Measurements from ENCODE around the gene ZNF512B. TPM values are rescaled to one million over a fixed set of nuclear protein-coding genes. Genes with fewer than 3 reads are reported as not detected.

Gene ZNF512B
- total RNA-seq, 2 experiments from 2014 or later, result 7.2 to 14.3 TPM

DNA sequence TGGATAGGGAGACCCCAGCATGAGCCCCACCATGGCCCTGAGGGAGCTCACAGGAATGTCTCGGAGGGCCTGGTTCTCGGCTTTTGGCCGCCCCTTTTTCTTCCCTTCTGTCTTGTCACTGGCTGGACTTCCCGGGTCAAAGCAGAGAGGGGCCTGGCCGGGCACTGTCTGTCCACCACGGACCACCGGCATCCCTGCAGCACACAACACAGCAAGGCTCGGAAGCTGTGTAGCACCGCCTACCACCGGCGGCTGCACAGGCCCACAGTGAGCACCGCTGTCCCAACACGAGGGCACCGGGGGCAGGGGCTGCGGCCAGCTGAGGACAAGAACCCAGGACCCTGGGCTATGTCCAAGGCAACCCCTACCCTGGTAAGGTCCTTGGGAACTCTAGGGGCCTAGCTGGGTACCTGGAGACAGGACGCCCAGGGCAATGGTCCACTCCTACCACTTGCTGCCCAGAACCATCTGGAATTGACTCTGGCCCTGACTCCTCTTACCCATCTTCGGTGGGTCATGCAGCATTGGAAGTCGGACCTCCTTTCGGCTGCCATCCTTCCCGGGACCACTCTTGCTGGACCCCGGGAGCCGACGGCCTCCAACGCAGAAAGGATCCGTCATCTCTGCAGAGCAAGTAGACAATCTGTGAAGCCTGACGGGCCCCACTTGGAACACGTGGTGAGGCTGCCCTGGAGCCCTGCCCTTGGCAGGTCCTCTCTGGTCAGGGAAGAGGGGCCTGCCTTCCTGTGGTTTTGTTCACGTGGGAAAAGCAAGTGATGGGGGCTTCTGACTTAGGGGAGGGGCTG lies 2.2 kb downstream of the ZNF512B start:
- Histone ChIP-seq H3K36me3 (ENCODE audit: insufficient read depth, low read length) (no peaks in the 10 kb centered on the region), H3K9me3 (ENCODE audit: low read length) (no peaks in the 10 kb centered on the region), H2AFZ (ENCODE audit: low read length) (no peak overlapping the region), H3K9me2 (ENCODE audit: insufficient read depth, low read length) (no peaks in the 10 kb centered on the region), H4K20me1 (ENCODE audit: insufficient read depth, low read length) (no peaks in the 10 kb centered on the region), H3K27ac (ENCODE audit: low read depth, low read length, poor library complexity, severe bottlenecking) (no peak overlapping the region), H3K4me2 (ENCODE audit: low read length) (no peak overlapping the region), H3K4me3 (ENCODE audit: low read depth, low read length, poor library complexity, severe bottlenecking) (no peak overlapping the region), H3K79me2 (ENCODE audit: insufficient read depth, low read depth, low read length) (no peaks in the 10 kb centered on the region), H3K4me1 (ENCODE audit: insufficient read depth, low read length, poor library complexity, severe bottlenecking) (peaks cover 16% of the 10 kb centered on the region)
- TF ChIP-seq, protein P1, sequence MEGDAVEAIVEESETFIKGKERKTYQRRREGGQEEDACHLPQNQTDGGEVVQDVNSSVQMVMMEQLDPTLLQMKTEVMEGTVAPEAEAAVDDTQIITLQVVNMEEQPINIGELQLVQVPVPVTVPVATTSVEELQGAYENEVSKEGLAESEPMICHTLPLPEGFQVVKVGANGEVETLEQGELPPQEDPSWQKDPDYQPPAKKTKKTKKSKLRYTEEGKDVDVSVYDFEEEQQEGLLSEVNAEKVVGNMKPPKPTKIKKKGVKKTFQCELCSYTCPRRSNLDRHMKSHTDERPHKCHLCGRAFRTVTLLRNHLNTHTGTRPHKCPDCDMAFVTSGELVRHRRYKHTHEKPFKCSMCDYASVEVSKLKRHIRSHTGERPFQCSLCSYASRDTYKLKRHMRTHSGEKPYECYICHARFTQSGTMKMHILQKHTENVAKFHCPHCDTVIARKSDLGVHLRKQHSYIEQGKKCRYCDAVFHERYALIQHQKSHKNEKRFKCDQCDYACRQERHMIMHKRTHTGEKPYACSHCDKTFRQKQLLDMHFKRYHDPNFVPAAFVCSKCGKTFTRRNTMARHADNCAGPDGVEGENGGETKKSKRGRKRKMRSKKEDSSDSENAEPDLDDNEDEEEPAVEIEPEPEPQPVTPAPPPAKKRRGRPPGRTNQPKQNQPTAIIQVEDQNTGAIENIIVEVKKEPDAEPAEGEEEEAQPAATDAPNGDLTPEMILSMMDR (conservative IDR thresholded peaks at IDR 0.05; ENCODE audit: low read length), result no peak
- no peak for TF ChIP-seq EZH2phosphoT487 (IDR thresholded peaks at IDR 0.05; ENCODE audit: borderline replicate concordance, low read depth, low read length)
- POLR2A ChIA-PET, result interaction anchor here (0.6 to 1.0 kb wide), 2 partner anchors 24 to 288 kb away, joined by 3 read pairs; partner anchors contain the start of gene PCMTD2
- intact Hi-C loops (cut with micrococcal nuclease; ENCODE audit: unreplicated experiment), result no loop called here
- no peak for DNase-seq (ENCODE audit: low spot score)
- CTCF ChIA-PET (ENCODE audit: unreplicated experiment), result no interaction called here
- no TSS peak for BruUV-seq (replicated peaks)

DNA sequence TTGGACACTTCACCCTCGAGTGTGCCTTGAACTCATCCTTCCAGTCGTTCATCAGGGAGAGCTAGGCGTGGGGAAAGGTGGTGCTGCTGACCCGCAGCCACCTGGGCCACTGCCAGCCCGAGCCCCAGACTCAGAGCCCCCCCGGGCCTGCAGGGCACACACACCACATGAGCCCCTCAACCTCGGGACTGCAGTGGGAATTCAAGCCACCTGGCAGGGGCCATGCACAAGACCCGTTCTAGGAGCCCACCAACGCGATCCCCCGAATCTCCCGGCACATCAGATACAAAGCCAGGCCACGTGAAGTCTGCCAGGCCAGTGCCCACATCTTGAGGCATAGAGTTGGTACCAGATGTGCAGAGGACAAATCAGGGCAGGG lies 2.8 kb downstream of the ZNF512B start:
- H3K4me2 ChIP-seq (ENCODE audit: low read length), result no peak overlapping the region
- TF ChIP-seq, protein P1 (conservative IDR thresholded peaks at IDR 0.05; ENCODE audit: low read length), result no peak
- TF ChIP-seq EZH2phosphoT487 (IDR thresholded peaks at IDR 0.05; ENCODE audit: borderline replicate concordance, low read depth, low read length), result no peak
- H3K4me3 ChIP-seq (ENCODE audit: low read depth, low read length, poor library complexity, severe bottlenecking), result no peak overlapping the region
- H3K27ac ChIP-seq (ENCODE audit: low read depth, low read length, poor library complexity, severe bottlenecking), result no peak overlapping the region
- no peak overlapping the region for H2AFZ ChIP-seq (ENCODE audit: low read length)
- H3K9me2 ChIP-seq (ENCODE audit: insufficient read depth, low read length), result no peaks in the 10 kb centered on the region
- intact Hi-C loops (cut with micrococcal nuclease; ENCODE audit: unreplicated experiment), result no loop called here
- BruUV-seq (replicated peaks), result no TSS peak
- POLR2A ChIA-PET, result interaction anchor here (0.6 kb wide), 1 partner anchor 24 kb away, joined by 3 read pairs; no protein-coding TSS in a partner anchor
- H4K20me1 ChIP-seq (ENCODE audit: insufficient read depth, low read length), result no peaks in the 10 kb centered on the region
- no peaks in the 10 kb centered on the region for H3K79me2 ChIP-seq (ENCODE audit: insufficient read depth, low read depth, low read length)
- DNase-seq (ENCODE audit: low spot score), result no peak
- H3K36me3 ChIP-seq (ENCODE audit: insufficient read depth, low read length), result no peaks in the 10 kb centered on the region
- H3K4me1 ChIP-seq (ENCODE audit: insufficient read depth, low read length, poor library complexity, severe bottlenecking), result peaks cover 12% of the 10 kb centered on the region
- CTCF ChIA-PET (ENCODE audit: unreplicated experiment), result no interaction called here
- no peaks in the 10 kb centered on the region for H3K9me3 ChIP-seq (ENCODE audit: low read length)
